H1 (cell line): ENCODE results near the gene PDE2A. TPM values are rescaled to one million over a fixed set of nuclear protein-coding genes. Genes with fewer than 3 reads are reported as not detected.

Source experiments
- CTCF ChIA-PET: fragments of 300-600 bp; sonication (Branson Sonifier 250); formaldehyde crosslinking; loops from one replicate; lab custom pipeline; 2021; ENCODE audit not compliant: partially characterized antibody; lab: Charles Lee
- POLR2A ChIA-PET: fragments of 300-600 bp; sonication (Branson Sonifier 250); formaldehyde crosslinking; loops from one replicate; lab custom pipeline; 2021; ENCODE audit warnings: inconsistent platforms; ENCODE audit not compliant: partially characterized antibody; lab: Charles Lee
- DNase-seq, 2 experiments: peaks; one replicate each; pipeline versions ENCODE4 v3.0.0 to v3.0.0-alpha.2; 2010 to 2022; ENCODE audit warnings: low spot score in 2 of 2, low read depth in 1 of 2, mixed read lengths in 1 of 2
- FAIRE-seq: peaks from 2 replicates; lab custom pipeline; 2011; peaks lifted over from hg19 to GRCh38; lab: Jason Lieb, UNC
- H2AFZ ChIP-seq: 2 replicates; pipeline ENCODE4 v1.8.1; 2012; ENCODE audit warnings: low read length, inconsistent platforms
- H2AK5ac ChIP-seq: 2 replicates; pipeline ENCODE4 v1.6.1; 2013; ENCODE audit warnings: low read depth, low read length
- H2BK120ac ChIP-seq: replicated peaks from 2 replicates; pipeline ENCODE3; 2013; ENCODE audit warnings: low read depth, low read length, inconsistent platforms
- H2BK12ac ChIP-seq: 2 replicates; pipeline ENCODE4 v1.6.1; 2013; ENCODE audit warnings: low read depth, low read length
- H2BK15ac ChIP-seq: 2 replicates; pipeline ENCODE4 v1.6.1; 2013; ENCODE audit warnings: low read length
- H2BK20ac ChIP-seq: 2 replicates; pipeline ENCODE4 v1.6.1; 2013; ENCODE audit warnings: low read length
- H2BK5ac ChIP-seq: 2 replicates; pipeline ENCODE4 v1.6.1; 2013; ENCODE audit warnings: low read depth, low read length
- H3K14ac ChIP-seq: 2 replicates; pipeline ENCODE4 v1.6.1; 2013; ENCODE audit warnings: inconsistent platforms; ENCODE audit not compliant: insufficient read length
- H3K18ac ChIP-seq: 2 replicates; pipeline ENCODE4 v1.6.1; 2013; ENCODE audit warnings: low read length; ENCODE audit errors: extremely low read depth
- H3K23ac ChIP-seq: 2 replicates; pipeline ENCODE4 v1.6.1; 2013; ENCODE audit warnings: inconsistent platforms; ENCODE audit not compliant: insufficient read length
- H3K23me2 ChIP-seq: 2 replicates; pipeline ENCODE4 v1.6.1; 2013; ENCODE audit warnings: low read depth, low read length
- H3K27ac ChIP-seq: 2 replicates; pipeline ENCODE4 v1.6.1; 2011; ENCODE audit warnings: low read depth, low read length, inconsistent platforms
- H3K27me3 ChIP-seq, 4 experiments: replicated peaks in 1 of 4; 1 replicate in 1 of 4; 2 replicates in 3 of 4; pipeline versions ENCODE4 v1.6.1 to v1.8.1; 2011 to 2013; ENCODE audit warnings: low read length in 3 of 4, mild to moderate bottlenecking in 3 of 4, inconsistent platforms in 2 of 4, mixed read lengths in 2 of 4, moderate library complexity in 1 of 4; ENCODE audit not compliant: control insufficient read depth in 3 of 4, insufficient read depth in 3 of 4; ENCODE audit errors: extremely low read depth in 1 of 4
- H3K36me3 ChIP-seq, 4 experiments: 2 replicates each; pipeline versions ENCODE4 v1.6.1 to v1.8.1; 2011 to 2013; ENCODE audit warnings: mild to moderate bottlenecking in 4 of 4, low read length in 3 of 4, moderate library complexity in 2 of 4, control low read depth in 1 of 4, inconsistent platforms in 1 of 4; ENCODE audit not compliant: insufficient read depth in 4 of 4, control insufficient read depth in 2 of 4
- H3K4ac ChIP-seq: replicated peaks from 2 replicates; pipeline ENCODE3; 2013; ENCODE audit warnings: low read length, low read depth, mixed read lengths, inconsistent platforms; ENCODE audit not compliant: insufficient read length
- H3K4me1 ChIP-seq, 4 experiments: replicated peaks in 1 of 4; 1 replicate in 1 of 4; 2 replicates in 3 of 4; pipeline versions ENCODE4 v1.6.1 to v1.8.1; 2011 to 2013; ENCODE audit warnings: low read length in 3 of 4, inconsistent platforms in 2 of 4, mixed read lengths in 1 of 4; ENCODE audit not compliant: insufficient read depth in 4 of 4, control insufficient read depth in 3 of 4
- H3K4me2 ChIP-seq, 2 experiments: 2 replicates each; pipeline versions ENCODE4 v1.6.1 to v1.8.1; 2011 to 2013; ENCODE audit warnings: low read depth in 2 of 2, low read length in 2 of 2, control low read depth in 1 of 2, inconsistent platforms in 1 of 2, mild to moderate bottlenecking in 1 of 2; ENCODE audit not compliant: insufficient read depth in 1 of 2
- H3K4me3 ChIP-seq, 4 experiments: fragments of 200-600, 300-600 bp in 1 of 4; sonication (generic), shearing (Covaris generic), sonication (Bioruptor Twin) in 1 of 4; 2 replicates each; pipeline versions ENCODE4 v1.5.1 to v1.8.1; 2011 to 2016; ENCODE audit warnings: low read length in 4 of 4, low read depth in 3 of 4, control low read depth in 2 of 4, inconsistent platforms in 2 of 4, mild to moderate bottlenecking in 2 of 4, mixed read lengths in 1 of 4, moderate library complexity in 1 of 4; ENCODE audit not compliant: insufficient read depth in 2 of 4; ENCODE audit errors: extremely low read depth in 1 of 4
- H3K56ac ChIP-seq: replicated peaks from 2 replicates; pipeline ENCODE3; 2013; ENCODE audit warnings: low read depth, mild to moderate bottlenecking, mixed read lengths, low read length, inconsistent platforms; ENCODE audit not compliant: insufficient read length
- H3K79me1 ChIP-seq: 2 replicates; pipeline ENCODE4 v1.6.1; 2013; ENCODE audit warnings: low read depth, low read length, control low read depth
- H3K79me2 ChIP-seq, 2 experiments: 2 replicates each; pipeline versions ENCODE4 v1.6.1 to v1.8.1; 2012 to 2013; ENCODE audit warnings: low read length in 2 of 2, mild to moderate bottlenecking in 2 of 2, inconsistent platforms in 1 of 2; ENCODE audit not compliant: insufficient read depth in 2 of 2, control insufficient read depth in 1 of 2
- H3K9ac ChIP-seq, 4 experiments: replicated peaks in 1 of 4; 1 replicate in 1 of 4; 2 replicates in 3 of 4; pipeline versions ENCODE4 v1.6.1 to v1.8.1; 2011 to 2013; ENCODE audit warnings: low read depth in 3 of 4, low read length in 3 of 4, control low read depth in 2 of 4, mild to moderate bottlenecking in 2 of 4, moderate library complexity in 2 of 4, inconsistent platforms in 1 of 4; ENCODE audit errors: extremely low read depth in 1 of 4
- H3K9me3 ChIP-seq, 2 experiments: 2 replicates each; pipeline versions ENCODE4 v1.6.1 to v1.8.1; 2012 to 2013; ENCODE audit warnings: mild to moderate bottlenecking in 2 of 2, moderate library complexity in 2 of 2, control low read depth in 1 of 2, inconsistent platforms in 1 of 2, low read depth in 1 of 2, low read length in 1 of 2, mixed read lengths in 1 of 2; ENCODE audit not compliant: insufficient read depth in 2 of 2
- H4K20me1 ChIP-seq, 2 experiments: replicated peaks in 1 of 2; 2 replicates each; pipeline versions ENCODE3 to v1.8.1; 2011 to 2013; ENCODE audit warnings: inconsistent platforms in 2 of 2, low read length in 2 of 2, mild to moderate bottlenecking in 1 of 2; ENCODE audit not compliant: insufficient read depth in 2 of 2, control insufficient read depth in 1 of 2
- H4K5ac ChIP-seq: 2 replicates; pipeline ENCODE4 v1.6.1; 2013; ENCODE audit warnings: low read length, low read depth, mixed read lengths, inconsistent platforms; ENCODE audit not compliant: insufficient read length
- H4K8ac ChIP-seq: 2 replicates; pipeline ENCODE4 v1.8.0; 2013; ENCODE audit warnings: mild to moderate bottlenecking, moderate library complexity, low read length, inconsistent platforms; ENCODE audit not compliant: insufficient read depth; ENCODE audit errors: extremely low read depth
- H4K91ac ChIP-seq: replicated peaks from 2 replicates; pipeline ENCODE3; 2013; ENCODE audit warnings: low read length, mixed read lengths, inconsistent platforms; ENCODE audit not compliant: insufficient read length
- GTF2F1 ChIP-seq: IDR thresholded peaks from 2 replicates; pipeline ENCODE4 v1.6.1; 2012; ENCODE audit warnings: low read depth, low read length, improper control_type of control experiment, borderline replicate concordance
- JUND ChIP-seq: IDR thresholded peaks from 2 replicates; pipeline ENCODE4 v1.6.1; 2011; ENCODE audit warnings: mild to moderate bottlenecking, improper control_type of control experiment, low read length
- RNF2 ChIP-seq: fragments of 200-900, 300-1000 bp; sonication (generic); IDR thresholded peaks from 2 replicates; pipeline ENCODE4 v1.7.1; 2016; ENCODE audit warnings: borderline replicate concordance, low read depth, mild to moderate bottlenecking, antibody characterized with exemption, low read length; ENCODE audit not compliant: poor library complexity, severe bottlenecking; ENCODE audit errors: missing control alignments
- SP1 ChIP-seq: IDR thresholded peaks from 2 replicates; pipeline ENCODE4 v1.6.1; 2011; ENCODE audit warnings: low read depth, low read length
- SP2 ChIP-seq: IDR thresholded peaks from 2 replicates; pipeline ENCODE4 v1.6.1; 2012; ENCODE audit warnings: mild to moderate bottlenecking, low read length, inconsistent platforms
- TAF7 ChIP-seq: optimal IDR thresholded peaks from 2 replicates; pipeline ENCODE3; 2011; ENCODE audit warnings: low read depth, mild to moderate bottlenecking, inconsistent platforms, low read length, moderate library complexity, borderline replicate concordance
- ZNF274 ChIP-seq: IDR thresholded peaks from 2 replicates; pipeline ENCODE4 v1.7.0; 2012; ENCODE audit warnings: low read length, borderline replicate concordance; ENCODE audit errors: extremely low read depth
- WGBS, 2 experiments: shearing (Covaris generic) in 1 of 2; methylation state at CpG; one replicate each; pipeline versions ENCODE4 v1.1.6 to v1.1.7; 2013 to 2015; ENCODE audit warnings: low lambda C conversion rate in 2 of 2, mixed read lengths in 2 of 2, inconsistent platforms in 1 of 2, low coverage in 1 of 2, missing lambda C conversion rate in 1 of 2; ENCODE audit not compliant: insufficient replicate concordance in 2 of 2, insufficient coverage in 1 of 2, insufficient read length in 1 of 2; ENCODE audit errors: extremely low coverage in 1 of 2, missing lambda C conversion rate in 1 of 2; 5-methylcytosine and 5-hydroxymethylcytosine counted together
- polyA plus RNA-seq, 7 experiments: library from polyadenylated mRNA; depleted of rRNA in 3 of 7; stranded (reverse) in 5 of 7; unstranded in 2 of 7; fragments of >200 nt in 5 of 7; fragments of 200-250 nt in 2 of 7; gene quantifications; 1 replicate in 5 of 7; 2 replicates in 1 of 7; 4 replicates in 1 of 7; pipeline versions ENCODE4 v1.2.1 to v1.2.3, GENCODE V29; 2011 to 2013; ENCODE audit warnings: missing spikeins in 2 of 7, mixed read lengths in 2 of 7
- total RNA-seq: library from RNA; stranded (reverse); fragmentation: NEBNext Ultra II Directional; extraction: Animal tissue kit (Norgen Biotek cat#: 25700); gene quantifications from 2 replicates; pipeline ENCODE4 v1.2.1, GENCODE V29; 2021
- TF ChIP-seq, protein P1 (sequence below): IDR thresholded peaks from 2 replicates; pipeline ENCODE4 v1.6.1; 2012; ENCODE audit warnings: low read length, inconsistent platforms
- TF ChIP-seq, protein P2 (sequence below): IDR thresholded peaks from 2 replicates; pipeline ENCODE4 v1.6.1; 2011; ENCODE audit warnings: low read depth, mild to moderate bottlenecking, low read length; ENCODE audit not compliant: insufficient read depth
- TF ChIP-seq, protein P3 (sequence below): IDR thresholded peaks from 2 replicates; pipeline ENCODE4 v1.6.1; 2011; ENCODE audit warnings: low read length, improper control_type of control experiment

Gene PDE2A
- total and polyA plus RNA-seq, 2 of the 8 experiments (the other 6 are each of a cell fraction or from before 2014, with no cell fraction given), result 3.4 to 7.1 TPM

DNA sequence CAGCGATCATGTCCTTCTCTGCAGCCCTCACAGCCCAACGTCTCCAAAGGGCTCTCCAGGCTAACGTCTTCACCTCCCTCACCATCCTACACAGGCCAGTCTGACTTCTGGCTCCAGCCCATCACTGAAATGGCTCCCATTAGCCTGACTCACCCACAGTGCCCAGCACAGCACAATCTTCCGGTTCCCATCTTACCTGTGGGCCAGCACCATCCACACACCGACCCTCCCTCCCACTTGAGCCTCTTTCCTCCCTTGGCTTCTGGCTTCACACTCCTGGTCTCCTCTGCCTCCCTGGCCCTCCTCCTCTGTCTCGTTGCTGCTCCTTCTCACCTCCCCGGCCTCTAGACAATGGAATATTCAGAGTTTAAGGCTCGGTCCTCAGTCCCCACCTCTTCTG, 51.2 kb downstream of the PDE2A start:
- Histone ChIP-seq H3K9me3 (no peaks in the 10 kb centered on the region), H3K18ac (no peak overlapping the region), H3K79me1 (no peaks in the 10 kb centered on the region), H3K4me1 (peaks cover 0 to 5% (median 3%) of the 10 kb centered on the region in 4 experiments; a peak in 3 of 7 replicates), H2BK20ac (0 out of 2 replicates have a peak overlapping the region, but pooled peaks have one; percentile 80), H3K79me2 (no peaks in the 10 kb centered on the region), H3K27me3 (peaks cover 0 to 5% (median 0%) of the 10 kb centered on the region in 4 experiments; a peak in 1 of 7 replicates), H3K56ac (no peak overlapping the region), H3K9ac (no peak overlapping the region), H3K27ac (no peak overlapping the region), H3K36me3 (no peaks in the 10 kb centered on the region), H3K14ac (no peak overlapping the region), H3K4ac (no peak overlapping the region), H2AK5ac (no peak overlapping the region), H4K5ac (no peak overlapping the region), H4K20me1 (peaks cover 0 to 2% of the 10 kb centered on the region in 2 experiments), H2BK15ac (no peak overlapping the region), H2BK12ac (no peak overlapping the region), H3K23ac (no peak overlapping the region), H2AFZ (no peak overlapping the region), H4K91ac (no peak overlapping the region), H3K23me2 (no peaks in the 10 kb centered on the region), H2BK120ac (no peak overlapping the region), H2BK5ac (no peak overlapping the region), H4K8ac (no peak overlapping the region), H3K4me2 (no peak overlapping the region), H3K4me3 (no peak overlapping the region)
- ChIA-PET CTCF (interaction anchor here (1.7 to 36.9 kb wide), 2 partner anchors 15 to 19 kb away, joined by 4 to 624 read pairs; no protein-coding TSS in a partner anchor), POLR2A (interaction anchor here (0.9 kb wide), 1 partner anchor 10 kb away, joined by 3 read pairs; no protein-coding TSS in a partner anchor)
- DNase-seq (no peak), FAIRE-seq (no peak)
- 89% methylated on average over 8 of the region's 8 CpGs; no CpG with 5 or more reads in 1 of the 2 experiments for WGBS, 2 experiments
- no peak for TF ChIP-seq SP1
- no peak for TF ChIP-seq GTF2F1
- TF ChIP-seq TAF7, result no peak
- TF ChIP-seq, protein P1, sequence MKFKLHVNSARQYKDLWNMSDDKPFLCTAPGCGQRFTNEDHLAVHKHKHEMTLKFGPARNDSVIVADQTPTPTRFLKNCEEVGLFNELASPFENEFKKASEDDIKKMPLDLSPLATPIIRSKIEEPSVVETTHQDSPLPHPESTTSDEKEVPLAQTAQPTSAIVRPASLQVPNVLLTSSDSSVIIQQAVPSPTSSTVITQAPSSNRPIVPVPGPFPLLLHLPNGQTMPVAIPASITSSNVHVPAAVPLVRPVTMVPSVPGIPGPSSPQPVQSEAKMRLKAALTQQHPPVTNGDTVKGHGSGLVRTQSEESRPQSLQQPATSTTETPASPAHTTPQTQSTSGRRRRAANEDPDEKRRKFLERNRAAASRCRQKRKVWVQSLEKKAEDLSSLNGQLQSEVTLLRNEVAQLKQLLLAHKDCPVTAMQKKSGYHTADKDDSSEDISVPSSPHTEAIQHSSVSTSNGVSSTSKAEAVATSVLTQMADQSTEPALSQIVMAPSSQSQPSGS, result no peak
- TF ChIP-seq, protein P2, sequence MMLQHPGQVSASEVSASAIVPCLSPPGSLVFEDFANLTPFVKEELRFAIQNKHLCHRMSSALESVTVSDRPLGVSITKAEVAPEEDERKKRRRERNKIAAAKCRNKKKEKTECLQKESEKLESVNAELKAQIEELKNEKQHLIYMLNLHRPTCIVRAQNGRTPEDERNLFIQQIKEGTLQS, result no peak
- no peak for TF ChIP-seq SP2
- TF ChIP-seq, protein P3, sequence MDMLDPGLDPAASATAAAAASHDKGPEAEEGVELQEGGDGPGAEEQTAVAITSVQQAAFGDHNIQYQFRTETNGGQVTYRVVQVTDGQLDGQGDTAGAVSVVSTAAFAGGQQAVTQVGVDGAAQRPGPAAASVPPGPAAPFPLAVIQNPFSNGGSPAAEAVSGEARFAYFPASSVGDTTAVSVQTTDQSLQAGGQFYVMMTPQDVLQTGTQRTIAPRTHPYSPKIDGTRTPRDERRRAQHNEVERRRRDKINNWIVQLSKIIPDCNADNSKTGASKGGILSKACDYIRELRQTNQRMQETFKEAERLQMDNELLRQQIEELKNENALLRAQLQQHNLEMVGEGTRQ, result no peak
- TF ChIP-seq ZNF274, result no peak
- TF ChIP-seq JUND, result no peak
- TF ChIP-seq RNF2, result no peak
